HG02763 (cell line): ENCODE results near the gene SHLD1.
"Not testable (repeated sequence)": the region's sequence is repeated elsewhere in the genome, so short reads cannot be mapped to it uniquely, and the experiment has no call there.

ENCODE experiments used
- ATAC-seq: cut with Tn5 transposase; IDR thresholded peaks from one replicate; pipeline ENCODE4 v1.9.1; 2021; ENCODE audit warnings: mild to moderate bottlenecking, moderate library complexity; ENCODE audit not compliant: unreplicated experiment

The SHLD1 gene

DNA sequence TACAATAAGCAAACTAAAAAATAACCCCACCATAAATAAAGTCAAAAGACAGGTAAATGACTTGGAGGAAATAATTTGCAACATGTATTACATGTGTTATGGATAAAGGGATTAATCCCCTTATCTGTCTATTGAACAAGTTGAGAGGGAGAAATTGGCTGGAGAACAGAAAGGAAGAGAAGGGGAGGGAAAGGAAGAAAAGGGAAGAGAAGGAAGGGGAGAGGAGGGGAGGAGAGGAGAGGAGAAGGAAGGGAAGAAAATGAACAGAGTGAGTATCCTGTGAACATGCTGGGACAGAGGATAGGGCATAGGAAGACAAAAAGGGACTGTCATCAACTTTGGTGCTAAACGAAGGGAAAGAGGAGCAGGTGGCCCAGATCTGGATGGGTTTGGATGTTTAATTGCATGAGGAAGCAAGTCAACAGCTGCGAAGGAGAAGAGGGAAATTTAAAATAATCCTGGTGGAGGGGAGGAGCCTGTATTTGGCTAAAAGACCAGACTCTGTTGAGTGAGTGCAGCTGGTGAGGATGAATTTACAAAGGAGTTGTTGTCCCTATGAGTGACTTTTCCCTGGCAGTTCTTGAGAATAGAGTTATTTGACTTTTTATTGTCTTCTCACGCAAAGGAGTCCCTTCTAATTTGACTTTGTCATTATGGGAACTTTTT is 14.2 kb upstream of the SHLD1 start:
- ATAC-seq: no peak

GRCh38 chr20:5737619-5737953 is 12.6 kb upstream of the SHLD1 start:
- no peak for ATAC-seq

GRCh38 chr20:5737966-5738365 is 12.2 kb upstream of the SHLD1 start:
- ATAC-seq: no peak

DNA sequence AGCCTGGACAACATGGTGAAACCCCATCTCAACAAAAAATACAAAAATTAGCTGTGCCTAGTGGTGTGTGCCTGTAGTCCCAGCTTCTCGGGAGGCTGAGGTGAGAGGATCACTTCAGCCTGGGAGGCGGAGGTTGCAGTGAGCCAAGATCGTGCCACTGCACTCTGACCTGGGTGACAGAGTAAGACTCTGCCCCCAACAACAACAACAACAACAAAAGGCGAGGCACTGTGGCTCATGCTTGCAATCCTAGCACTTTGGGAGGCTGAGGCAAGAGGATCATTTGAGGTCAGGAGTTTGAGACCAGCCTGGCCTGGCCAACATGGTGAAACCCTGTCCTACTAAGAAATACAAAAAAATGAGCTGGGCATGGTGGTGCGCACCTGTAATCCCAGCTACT is 9.6 kb upstream of the SHLD1 start:
- ATAC-seq: not testable (repeated sequence)

- ATAC-seq: no peak
Measured at GRCh38 chr20:5741089-5741488, 9.1 kb upstream of the SHLD1 start.

DNA sequence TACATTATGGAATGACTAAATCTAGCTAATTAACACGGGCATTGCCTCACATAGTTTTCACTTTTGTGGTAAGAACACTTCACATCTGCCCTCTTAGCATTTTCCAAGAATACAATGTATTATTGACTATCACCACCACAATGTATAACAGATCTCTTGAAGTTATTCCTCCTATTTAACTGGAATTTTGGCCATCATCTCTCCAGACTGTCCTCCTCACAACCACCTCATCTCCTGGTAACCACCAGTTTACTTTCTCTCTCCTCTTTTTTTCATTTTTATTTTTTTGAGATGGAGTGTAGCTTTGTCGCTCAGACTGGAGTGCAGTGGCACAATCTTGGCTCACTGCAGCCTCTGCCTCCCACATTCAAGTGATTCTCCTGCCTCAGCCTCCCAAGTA is 8.2 kb upstream of the SHLD1 start:
- ATAC-seq: no peak

DNA sequence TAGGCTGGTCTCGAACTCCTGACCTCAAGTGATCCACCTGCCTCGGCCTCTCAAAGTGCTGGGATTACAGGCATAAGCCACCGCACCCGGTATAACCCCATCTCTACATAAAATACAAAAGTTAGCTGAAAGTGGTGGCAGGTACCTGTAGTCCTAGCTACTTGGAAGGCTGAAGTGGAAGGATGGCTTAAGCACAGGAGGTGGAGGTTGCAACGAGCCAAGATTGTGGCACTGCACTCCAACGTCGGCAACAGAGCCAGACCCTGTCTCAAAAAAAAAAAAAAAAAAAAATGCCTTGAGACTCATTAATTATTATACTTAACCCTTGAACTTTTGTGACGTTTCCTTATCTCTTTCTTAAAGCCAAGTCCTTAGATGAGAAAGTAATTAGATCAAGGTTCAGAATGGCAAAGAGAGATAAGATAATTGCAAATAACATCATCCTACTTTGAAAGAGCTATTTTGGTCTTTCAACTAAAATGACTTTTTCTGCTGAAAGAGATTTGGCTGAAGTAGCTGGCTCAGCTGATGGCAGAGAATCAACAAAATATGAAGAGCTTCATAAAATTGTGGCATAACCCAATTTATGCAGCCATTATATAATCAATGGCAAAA is 4.7 kb upstream of the SHLD1 start:
- ATAC-seq: no peak

- no peak for ATAC-seq
Measured at GRCh38 chr20:5746064-5746463, 4.1 kb upstream of the SHLD1 start.

- no peak for ATAC-seq
Measured at GRCh38 chr20:5748246-5748645, 2.0 kb upstream of the SHLD1 start.

GRCh38 chr20:5749512-5749951 is 669 bp upstream of the SHLD1 start:
- not testable (repeated sequence) for ATAC-seq

DNA sequence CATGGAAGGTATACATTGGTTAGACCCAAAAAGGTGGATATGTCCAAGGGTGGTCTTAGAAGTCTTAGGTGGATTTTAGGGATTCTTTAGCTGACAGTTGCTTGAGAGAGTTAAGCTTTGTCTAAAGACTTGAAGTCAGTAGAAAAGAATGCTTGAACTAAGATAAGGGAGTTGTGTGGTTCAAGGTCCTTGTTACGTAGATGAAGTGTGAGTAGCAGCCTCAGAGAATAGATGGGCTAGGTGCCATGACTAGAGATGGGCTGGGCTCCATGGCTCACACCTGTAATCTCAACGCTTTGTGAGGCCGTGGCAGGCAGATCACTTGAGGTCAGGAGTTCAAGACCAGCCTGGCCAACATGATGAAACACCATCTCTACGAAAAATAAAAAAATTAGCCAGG is 1.7 kb downstream of the SHLD1 start:
- ATAC-seq: no peak

GRCh38 chr20:5753814-5754213 is 3.6 kb downstream of the SHLD1 start:
- ATAC-seq: no peak

DNA sequence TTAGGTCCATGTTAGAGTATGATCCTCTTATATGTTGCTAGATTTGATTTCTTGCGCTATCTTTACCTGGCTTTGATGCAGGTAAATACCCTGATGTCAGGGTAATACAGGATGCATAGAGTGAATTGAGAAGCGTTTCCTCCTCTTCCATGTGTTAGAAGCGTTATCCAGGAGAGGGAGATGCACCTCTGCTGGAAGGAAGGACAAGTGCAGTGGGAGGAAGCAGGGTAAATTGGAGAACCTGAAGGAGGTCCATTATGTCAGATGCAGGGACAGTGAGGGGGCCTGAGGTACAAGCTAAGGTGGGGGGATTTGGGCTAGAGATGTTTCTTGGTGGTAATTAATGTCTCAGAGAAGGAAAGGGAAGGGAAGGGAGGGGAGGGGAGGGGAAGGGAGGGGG is 7.7 kb downstream of the SHLD1 start:
- ATAC-seq: no peak

GRCh38 chr20:5766085-5766764 is 16.0 kb downstream of the SHLD1 start:
- no peak for ATAC-seq

DNA sequence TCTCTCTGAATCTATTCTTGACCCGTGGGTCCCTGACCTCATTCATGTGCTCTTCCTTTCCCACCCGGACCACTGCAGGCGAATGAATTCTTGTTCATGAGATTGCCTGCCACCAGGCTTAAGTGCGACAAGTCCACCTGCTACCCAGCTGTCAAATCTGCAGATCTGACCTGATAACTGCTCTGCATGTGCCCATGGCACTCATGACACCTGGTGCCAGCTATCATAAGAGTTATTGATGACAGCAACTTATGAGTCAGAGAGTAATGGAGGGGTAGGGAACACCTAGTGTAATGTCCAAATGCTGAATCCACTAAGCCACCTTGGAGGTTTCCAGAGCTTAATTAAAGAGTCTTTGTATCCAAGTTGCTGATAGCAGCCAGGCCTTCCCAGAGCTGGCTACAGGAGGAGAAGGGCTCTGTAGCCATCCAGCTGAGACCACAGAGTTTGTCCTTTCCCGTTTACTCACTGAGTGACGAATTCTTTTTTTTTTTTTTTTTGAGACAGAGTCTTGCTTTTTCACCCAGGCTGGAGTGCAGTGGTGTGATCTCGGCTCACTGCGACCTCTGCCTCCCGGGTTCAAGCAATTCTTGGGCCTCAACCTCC is 17.4 kb downstream of the SHLD1 start:
- no peak for ATAC-seq

- no peak for ATAC-seq
Measured at GRCh38 chr20:5770231-5770986, 20.2 kb downstream of the SHLD1 start.

GRCh38 chr20:5770987-5771318 is 20.8 kb downstream of the SHLD1 start:
- ATAC-seq: no peak

DNA sequence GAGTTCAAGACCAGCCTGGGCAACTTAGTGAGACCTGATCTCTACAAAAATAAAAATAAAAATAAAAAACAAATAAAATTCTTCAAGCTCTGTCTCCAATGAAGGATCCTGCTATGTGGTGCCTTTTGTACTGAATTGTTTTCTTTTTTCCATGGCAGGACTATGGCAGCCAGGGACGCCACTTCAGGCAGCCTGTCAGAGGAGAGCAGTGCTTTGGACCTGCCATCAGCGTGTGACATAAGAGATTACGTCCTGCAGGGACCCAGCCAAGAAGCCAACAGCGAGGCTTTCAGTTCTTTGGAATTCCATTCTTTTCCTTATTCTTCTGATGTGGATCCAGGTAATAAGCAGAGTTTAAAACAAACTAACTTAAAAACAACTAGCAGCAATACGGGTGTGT is 22.5 kb downstream of the SHLD1 start:
- ATAC-seq: no peak

GRCh38 chr20:5773589-5773988 is 23.4 kb downstream of the SHLD1 start:
- no peak for ATAC-seq

DNA sequence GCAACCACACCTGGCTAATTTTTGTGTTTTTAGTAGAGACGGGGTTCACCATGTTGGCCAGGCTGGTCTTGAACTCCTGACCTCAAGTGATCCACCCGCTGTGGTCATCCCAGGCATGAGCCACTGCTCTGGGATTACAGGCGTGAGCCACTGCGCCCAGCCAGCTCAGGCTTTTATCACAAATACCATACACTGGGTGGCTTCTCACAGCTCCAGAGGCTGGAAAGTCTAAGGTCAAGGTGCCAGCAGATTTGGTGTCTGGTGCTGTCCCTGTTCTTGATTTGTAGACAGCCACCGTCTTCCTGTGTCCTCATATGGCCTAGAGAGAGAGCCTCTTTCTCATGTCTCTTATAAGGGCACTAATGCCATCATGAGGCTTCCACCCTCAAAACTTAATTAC is 25.9 kb downstream of the SHLD1 start:
- ATAC-seq: no peak

- no peak for ATAC-seq
Measured at GRCh38 chr20:5779071-5779900, 29.1 kb downstream of the SHLD1 start.
